Keratinocyte (primary cell): ENCODE measurements around the gene PCSK1N.

Source experiments
- EZH2 ChIP-seq: IDR thresholded peaks from one replicate; pipeline ENCODE4 v1.6.1; 2012; ENCODE audit warnings: inconsistent platforms, mild to moderate bottlenecking, low read length, moderate library complexity
- TF ChIP-seq, protein P1 (sequence below), 3 experiments: IDR thresholded peaks in 1 of 3; conservative IDR thresholded peaks in 1 of 3; optimal IDR thresholded peaks in 1 of 3; 2 replicates in 2 of 3; 3 replicates in 1 of 3; pipeline versions ENCODE3 to v1.5.1; 2011; ENCODE audit warnings: low read length in 3 of 3, mild to moderate bottlenecking in 3 of 3, moderate library complexity in 2 of 3, control low read depth in 1 of 3, inconsistent platforms in 1 of 3; ENCODE audit not compliant: insufficient read depth in 2 of 3; ENCODE audit errors: extremely low read depth in 1 of 3

DNA sequence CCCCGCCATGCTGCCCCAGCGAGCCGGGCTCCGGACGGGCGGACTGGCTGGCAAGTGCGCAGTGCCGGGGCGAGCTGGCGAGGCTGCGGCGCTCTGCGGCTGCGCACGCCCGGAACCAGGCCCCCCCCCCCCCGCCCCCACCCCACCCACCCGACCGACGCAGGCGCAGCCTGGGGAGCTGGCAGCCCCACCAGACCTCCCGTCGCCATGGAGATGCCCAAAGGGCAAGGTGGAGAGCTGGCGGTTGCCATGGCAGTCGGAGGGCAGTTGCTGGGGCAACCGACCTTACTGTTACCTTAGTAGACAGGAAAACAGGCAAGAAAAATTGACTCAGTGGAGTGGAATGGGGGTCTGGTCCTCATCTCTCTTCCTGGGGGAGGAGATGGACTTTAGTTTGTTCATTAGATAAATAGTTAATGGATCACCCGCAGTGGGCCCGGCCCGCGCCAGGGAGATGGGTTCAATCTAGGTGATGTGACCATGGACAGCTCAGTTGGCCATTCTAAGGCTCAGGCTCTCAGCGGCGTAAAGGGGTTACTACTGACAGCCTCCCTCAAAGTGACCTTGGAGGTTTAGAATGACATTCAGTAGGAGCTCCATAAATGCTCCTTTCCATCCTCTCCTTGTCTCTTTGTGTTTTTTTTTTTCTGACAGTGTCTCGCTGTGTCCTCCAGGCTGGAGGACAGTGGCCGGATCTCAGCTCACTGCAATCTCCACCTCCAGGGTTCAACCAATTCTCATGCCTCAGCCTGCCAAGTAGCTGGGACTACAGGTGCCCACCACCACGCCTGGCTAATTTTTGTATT, at the start of gene PCSK1N:
- TF ChIP-seq, protein P1, sequence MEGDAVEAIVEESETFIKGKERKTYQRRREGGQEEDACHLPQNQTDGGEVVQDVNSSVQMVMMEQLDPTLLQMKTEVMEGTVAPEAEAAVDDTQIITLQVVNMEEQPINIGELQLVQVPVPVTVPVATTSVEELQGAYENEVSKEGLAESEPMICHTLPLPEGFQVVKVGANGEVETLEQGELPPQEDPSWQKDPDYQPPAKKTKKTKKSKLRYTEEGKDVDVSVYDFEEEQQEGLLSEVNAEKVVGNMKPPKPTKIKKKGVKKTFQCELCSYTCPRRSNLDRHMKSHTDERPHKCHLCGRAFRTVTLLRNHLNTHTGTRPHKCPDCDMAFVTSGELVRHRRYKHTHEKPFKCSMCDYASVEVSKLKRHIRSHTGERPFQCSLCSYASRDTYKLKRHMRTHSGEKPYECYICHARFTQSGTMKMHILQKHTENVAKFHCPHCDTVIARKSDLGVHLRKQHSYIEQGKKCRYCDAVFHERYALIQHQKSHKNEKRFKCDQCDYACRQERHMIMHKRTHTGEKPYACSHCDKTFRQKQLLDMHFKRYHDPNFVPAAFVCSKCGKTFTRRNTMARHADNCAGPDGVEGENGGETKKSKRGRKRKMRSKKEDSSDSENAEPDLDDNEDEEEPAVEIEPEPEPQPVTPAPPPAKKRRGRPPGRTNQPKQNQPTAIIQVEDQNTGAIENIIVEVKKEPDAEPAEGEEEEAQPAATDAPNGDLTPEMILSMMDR (optimal IDR thresholded peaks at IDR 0.05 in 1 of 3, IDR thresholded peaks at IDR 0.05 in 1 of 3, conservative IDR thresholded peaks at IDR 0.05 in 1 of 3; ENCODE audit: extremely low read depth in 1 of 3, insufficient read depth in 2 of 3, low read length in 3 of 3) = no peak
- no peak for TF ChIP-seq EZH2
